GM23338 (cell line): ENCODE measurements around the gene CLSTN2. TPM values are rescaled to one million over a fixed set of nuclear protein-coding genes. Genes with fewer than 3 reads are reported as not detected.

Experiments used
- ATAC-seq: fragments of 200-7000 bp; cut with Tn5 transposase; 3 replicates; pipeline ENCODE4 v1.9.1; 2020
- DNase-seq: peaks from one replicate; pipeline ENCODE4 v3.0.0-alpha.2; 2015; ENCODE audit warnings: low spot score
- H2AFZ ChIP-seq: fragments of 200-600 bp; sonication (generic); 2 replicates; pipeline ENCODE4 v1.8.0; 2016; ENCODE audit warnings: antibody characterized with exemption, mild to moderate bottlenecking, moderate library complexity
- H3F3A ChIP-seq: fragments of 200-600 bp; sonication (generic); replicated peaks from 2 replicates; pipeline ENCODE4 v1.8.0; 2017; ENCODE audit warnings: antibody characterized with exemption, mixed run types, low read depth
- H3K27ac ChIP-seq: fragments of 200-600 bp; sonication (generic); 2 replicates; pipeline ENCODE4 v1.6.1; 2016; ENCODE audit warnings: low read depth
- H3K27me3 ChIP-seq: fragments of 200-600 bp; sonication (generic); 2 replicates; pipeline ENCODE4 v1.8.0; 2016; ENCODE audit warnings: mild to moderate bottlenecking, mixed run types, moderate library complexity; ENCODE audit not compliant: insufficient read depth
- H3K36me3 ChIP-seq: fragments of 200-600 bp; sonication (generic); 2 replicates; pipeline ENCODE4 v1.8.0; 2016; ENCODE audit warnings: mild to moderate bottlenecking; ENCODE audit not compliant: insufficient read depth
- H3K4me1 ChIP-seq: fragments of 200-600 bp; sonication (generic); 2 replicates; pipeline ENCODE4 v1.8.0; 2016; ENCODE audit warnings: mild to moderate bottlenecking, moderate library complexity; ENCODE audit not compliant: insufficient read depth
- H3K4me2 ChIP-seq: fragments of 200-600 bp; sonication (generic); 2 replicates; pipeline ENCODE4 v1.7.1; 2017; ENCODE audit warnings: mixed run types
- H3K4me3 ChIP-seq: fragments of 200-600 bp; sonication (generic); 2 replicates; pipeline ENCODE4 v1.6.1; 2016; ENCODE audit warnings: mixed run types
- H3K79me2 ChIP-seq: fragments of 200-600 bp; sonication (generic); replicated peaks from 2 replicates; pipeline ENCODE4 v1.8.0; 2017; ENCODE audit warnings: mild to moderate bottlenecking; ENCODE audit not compliant: insufficient read depth
- H3K9me2 ChIP-seq: fragments of 200-600 bp; sonication (generic); 2 replicates; pipeline ENCODE4 v1.8.0; 2017; ENCODE audit not compliant: insufficient read depth
- H4K20me1 ChIP-seq: fragments of 200-600 bp; sonication (generic); replicated peaks from 2 replicates; pipeline ENCODE4 v1.8.0; 2017; ENCODE audit warnings: mild to moderate bottlenecking; ENCODE audit not compliant: insufficient read depth
- H3K27ac Mint-ChIP-seq: 2 replicates; pipeline ENCODE4 v1.8.0; 2020; ENCODE audit warnings: inconsistent platforms, mild to moderate bottlenecking, moderate library complexity, mixed read lengths
- H3K27me3 Mint-ChIP-seq: 3 replicates; pipeline ENCODE4 v1.8.0; 2022; ENCODE audit warnings: low read depth, mild to moderate bottlenecking, moderate library complexity, mixed read lengths, inconsistent platforms; ENCODE audit not compliant: insufficient read depth, poor library complexity
- H3K36me3 Mint-ChIP-seq: 3 replicates; pipeline ENCODE4 v1.8.0; 2021; ENCODE audit warnings: low read depth, mild to moderate bottlenecking, inconsistent platforms, moderate library complexity, mixed read lengths
- H3K4me1 Mint-ChIP-seq: 3 replicates; pipeline ENCODE4 v1.8.0; 2020; ENCODE audit warnings: mild to moderate bottlenecking, inconsistent platforms, mixed read lengths
- H3K4me3 Mint-ChIP-seq: 3 replicates; pipeline ENCODE4 v1.8.0; 2021; ENCODE audit warnings: moderate library complexity, mild to moderate bottlenecking, inconsistent platforms, mixed read lengths
- H3K9me3 Mint-ChIP-seq: 3 replicates; pipeline ENCODE4 v1.8.0; 2020; ENCODE audit warnings: moderate library complexity, mild to moderate bottlenecking, inconsistent platforms, mixed read lengths
- CREB1 ChIP-seq: fragments of 250-450 bp; sonication (Bioruptor Pico); IDR thresholded peaks from 2 replicates; pipeline ENCODE4 v1.5.0; 2020; ENCODE audit warnings: low read depth, mild to moderate bottlenecking, moderate library complexity
- NANOG ChIP-seq: IDR thresholded peaks from 2 replicates; pipeline ENCODE4 v1.6.1; 2016; ENCODE audit warnings: antibody characterized with exemption, borderline replicate concordance
- POLR2AphosphoS5 ChIP-seq: IDR thresholded peaks from 2 replicates; pipeline ENCODE4 v1.6.1; 2016; ENCODE audit warnings: antibody characterized with exemption, low read depth
- STAT1 ChIP-seq: IDR thresholded peaks from one replicate; pipeline ENCODE4 v1.6.1; 2016; ENCODE audit warnings: antibody characterized with exemption; ENCODE audit not compliant: unreplicated experiment
- ZNF114 ChIP-seq: fragments of 250-450 bp; sonication (Bioruptor Pico); IDR thresholded peaks from 2 replicates; pipeline ENCODE4 v1.5.0; 2020; ENCODE audit warnings: mild to moderate bottlenecking, moderate library complexity
- ZNF331 ChIP-seq: fragments of 250-450 bp; sonication (Bioruptor Pico); IDR thresholded peaks from 2 replicates; pipeline ENCODE4 v1.5.0; 2020; ENCODE audit warnings: low read depth, mild to moderate bottlenecking, moderate library complexity
- ZNF462 ChIP-seq: fragments of 250-450 bp; sonication (Bioruptor Pico); IDR thresholded peaks from 2 replicates; pipeline ENCODE4 v1.5.0; 2020; ENCODE audit warnings: mild to moderate bottlenecking, moderate library complexity
- polyA plus RNA-seq: library from polyadenylated mRNA; unstranded; fragments of >200 nt; fragmentation: Nextera tagmentation; extraction: Ambion mirVana; gene quantifications from 2 replicates; pipeline ENCODE4 v1.2.1, GENCODE V29; 2016
- total RNA-seq: library from RNA; depleted of rRNA; stranded (reverse); fragments of >200 nt; shearing (Covaris generic); gene quantifications from 2 replicates; pipeline ENCODE4 v1.2.3, GENCODE V29; 2014
- TF ChIP-seq, protein P1 (sequence below), 2 experiments: fragments of 200-600 bp in 1 of 2; sonication (generic) in 1 of 2; conservative IDR thresholded peaks; 2 replicates each; pipeline versions ENCODE4 v1.5.1 to v1.6.1; 2016 to 2017; ENCODE audit warnings: antibody characterized with exemption in 2 of 2, low read depth in 2 of 2, mild to moderate bottlenecking in 2 of 2, moderate library complexity in 1 of 2
- TF ChIP-seq, protein P2 (sequence below): IDR thresholded peaks from one replicate; pipeline ENCODE4 v1.6.1; 2018; ENCODE audit warnings: antibody characterized with exemption; ENCODE audit not compliant: unreplicated experiment
- TF ChIP-seq, protein P3 (sequence below): IDR thresholded peaks from 2 replicates; pipeline ENCODE4 v1.6.1; 2016; ENCODE audit warnings: antibody characterized with exemption

Gene CLSTN2
- total and polyA plus RNA-seq, 2 experiments from 2014 or later = 0.11 to 0.83 TPM

DNA sequence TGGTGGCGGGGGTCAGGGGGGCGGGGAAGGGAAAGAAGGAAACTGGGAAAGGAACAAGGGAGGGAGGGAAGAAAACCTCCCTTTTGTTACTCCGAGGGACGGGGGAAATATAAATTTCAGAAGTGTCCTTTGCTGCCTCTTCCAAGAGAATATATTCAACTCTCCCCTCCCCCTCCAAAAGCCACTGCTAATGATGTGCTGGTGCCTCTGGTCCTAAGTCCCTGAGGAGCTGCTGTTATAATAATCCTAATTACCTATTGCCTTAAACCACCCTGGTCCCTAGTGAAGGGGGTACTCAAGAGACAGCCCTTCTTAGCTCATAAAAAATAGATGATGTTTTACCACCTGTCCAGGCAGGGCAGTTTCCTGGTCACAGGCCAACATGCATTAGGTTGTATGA, 624.6 kb downstream of the CLSTN2 start (continued):
- TF ChIP-seq ZNF462 (CRISPR knock-in tag) (no peak), ZNF114 (CRISPR knock-in tag) (no peak), NANOG (no peak)
- TF ChIP-seq, protein P1, sequence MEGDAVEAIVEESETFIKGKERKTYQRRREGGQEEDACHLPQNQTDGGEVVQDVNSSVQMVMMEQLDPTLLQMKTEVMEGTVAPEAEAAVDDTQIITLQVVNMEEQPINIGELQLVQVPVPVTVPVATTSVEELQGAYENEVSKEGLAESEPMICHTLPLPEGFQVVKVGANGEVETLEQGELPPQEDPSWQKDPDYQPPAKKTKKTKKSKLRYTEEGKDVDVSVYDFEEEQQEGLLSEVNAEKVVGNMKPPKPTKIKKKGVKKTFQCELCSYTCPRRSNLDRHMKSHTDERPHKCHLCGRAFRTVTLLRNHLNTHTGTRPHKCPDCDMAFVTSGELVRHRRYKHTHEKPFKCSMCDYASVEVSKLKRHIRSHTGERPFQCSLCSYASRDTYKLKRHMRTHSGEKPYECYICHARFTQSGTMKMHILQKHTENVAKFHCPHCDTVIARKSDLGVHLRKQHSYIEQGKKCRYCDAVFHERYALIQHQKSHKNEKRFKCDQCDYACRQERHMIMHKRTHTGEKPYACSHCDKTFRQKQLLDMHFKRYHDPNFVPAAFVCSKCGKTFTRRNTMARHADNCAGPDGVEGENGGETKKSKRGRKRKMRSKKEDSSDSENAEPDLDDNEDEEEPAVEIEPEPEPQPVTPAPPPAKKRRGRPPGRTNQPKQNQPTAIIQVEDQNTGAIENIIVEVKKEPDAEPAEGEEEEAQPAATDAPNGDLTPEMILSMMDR (conservative IDR thresholded peaks at IDR 0.05; ENCODE audit: low read depth in 2 of 2) = no peak

DNA sequence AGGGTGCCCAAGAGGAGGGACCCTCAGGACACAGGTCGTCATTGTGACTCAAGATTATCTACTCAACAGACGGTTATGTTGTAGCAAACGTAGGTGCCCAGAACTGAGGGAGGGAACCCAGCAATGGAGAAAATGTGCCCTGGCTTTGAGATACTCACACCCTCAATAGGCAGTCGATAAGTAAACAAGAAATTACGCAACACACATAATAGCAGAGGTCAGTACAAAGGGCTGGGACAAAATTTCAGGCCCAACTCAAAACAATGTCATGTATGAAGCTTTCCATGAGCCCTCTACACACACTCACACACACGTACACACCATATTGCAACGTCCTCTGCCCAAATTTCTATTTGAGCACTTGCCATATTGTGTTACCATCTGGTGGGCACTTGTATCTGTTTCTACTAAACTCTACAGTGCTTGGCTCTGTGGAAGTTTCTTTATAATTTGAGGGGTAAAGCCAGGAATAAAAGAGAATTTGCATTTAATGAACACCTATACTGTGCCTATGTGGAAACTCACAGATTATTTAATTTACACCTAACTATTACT, 628.3 kb downstream of the CLSTN2 start:
- H3K36me3 Mint-ChIP-seq = no peaks in the 10 kb centered on the region
- DNase-seq = no peak
- no peaks in the 10 kb centered on the region for H3K4me1 ChIP-seq
- TF ChIP-seq STAT1 (no peak), ZNF331 (no peak), POLR2AphosphoS5 (no peak), CREB1 (CRISPR knock-in tag) (no peak), NANOG (no peak)
- TF ChIP-seq, protein P1 (conservative IDR thresholded peaks at IDR 0.05; ENCODE audit: low read depth in 2 of 2) = no peak
- TF ChIP-seq, protein P2, sequence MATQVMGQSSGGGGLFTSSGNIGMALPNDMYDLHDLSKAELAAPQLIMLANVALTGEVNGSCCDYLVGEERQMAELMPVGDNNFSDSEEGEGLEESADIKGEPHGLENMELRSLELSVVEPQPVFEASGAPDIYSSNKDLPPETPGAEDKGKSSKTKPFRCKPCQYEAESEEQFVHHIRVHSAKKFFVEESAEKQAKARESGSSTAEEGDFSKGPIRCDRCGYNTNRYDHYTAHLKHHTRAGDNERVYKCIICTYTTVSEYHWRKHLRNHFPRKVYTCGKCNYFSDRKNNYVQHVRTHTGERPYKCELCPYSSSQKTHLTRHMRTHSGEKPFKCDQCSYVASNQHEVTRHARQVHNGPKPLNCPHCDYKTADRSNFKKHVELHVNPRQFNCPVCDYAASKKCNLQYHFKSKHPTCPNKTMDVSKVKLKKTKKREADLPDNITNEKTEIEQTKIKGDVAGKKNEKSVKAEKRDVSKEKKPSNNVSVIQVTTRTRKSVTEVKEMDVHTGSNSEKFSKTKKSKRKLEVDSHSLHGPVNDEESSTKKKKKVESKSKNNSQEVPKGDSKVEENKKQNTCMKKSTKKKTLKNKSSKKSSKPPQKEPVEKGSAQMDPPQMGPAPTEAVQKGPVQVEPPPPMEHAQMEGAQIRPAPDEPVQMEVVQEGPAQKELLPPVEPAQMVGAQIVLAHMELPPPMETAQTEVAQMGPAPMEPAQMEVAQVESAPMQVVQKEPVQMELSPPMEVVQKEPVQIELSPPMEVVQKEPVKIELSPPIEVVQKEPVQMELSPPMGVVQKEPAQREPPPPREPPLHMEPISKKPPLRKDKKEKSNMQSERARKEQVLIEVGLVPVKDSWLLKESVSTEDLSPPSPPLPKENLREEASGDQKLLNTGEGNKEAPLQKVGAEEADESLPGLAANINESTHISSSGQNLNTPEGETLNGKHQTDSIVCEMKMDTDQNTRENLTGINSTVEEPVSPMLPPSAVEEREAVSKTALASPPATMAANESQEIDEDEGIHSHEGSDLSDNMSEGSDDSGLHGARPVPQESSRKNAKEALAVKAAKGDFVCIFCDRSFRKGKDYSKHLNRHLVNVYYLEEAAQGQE = no peak
- TF ChIP-seq, protein P3, sequence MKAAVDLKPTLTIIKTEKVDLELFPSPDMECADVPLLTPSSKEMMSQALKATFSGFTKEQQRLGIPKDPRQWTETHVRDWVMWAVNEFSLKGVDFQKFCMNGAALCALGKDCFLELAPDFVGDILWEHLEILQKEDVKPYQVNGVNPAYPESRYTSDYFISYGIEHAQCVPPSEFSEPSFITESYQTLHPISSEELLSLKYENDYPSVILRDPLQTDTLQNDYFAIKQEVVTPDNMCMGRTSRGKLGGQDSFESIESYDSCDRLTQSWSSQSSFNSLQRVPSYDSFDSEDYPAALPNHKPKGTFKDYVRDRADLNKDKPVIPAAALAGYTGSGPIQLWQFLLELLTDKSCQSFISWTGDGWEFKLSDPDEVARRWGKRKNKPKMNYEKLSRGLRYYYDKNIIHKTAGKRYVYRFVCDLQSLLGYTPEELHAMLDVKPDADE = no peak

More for the DNA sequence above, 628.3 kb downstream of the CLSTN2 start:
- Histone ChIP-seq H3F3A (no peaks in the 10 kb centered on the region), H3K27ac (no peak overlapping the region), H3K4me2 (no peak overlapping the region), H3K36me3 (no peaks in the 10 kb centered on the region), H3K27me3 (no peaks in the 10 kb centered on the region), H4K20me1 (no peaks in the 10 kb centered on the region), H3K79me2 (no peaks in the 10 kb centered on the region), H3K4me3 (no peak overlapping the region), H3K9me2 (peaks cover 11% of the 10 kb centered on the region), H2AFZ (no peak overlapping the region)
- Mint-ChIP-seq H3K27me3 (peaks cover 13% of the 10 kb centered on the region), H3K9me3 (peaks cover 3% of the 10 kb centered on the region; the same call in 1 of the 3 replicates), H3K4me1 (no peaks in the 10 kb centered on the region), H3K27ac (no peak overlapping the region), H3K4me3 (no peak overlapping the region)
- ATAC-seq = no peak
